Activated CD8-positive, alpha-beta T cell treated with anti-CD3 and anti-CD28 coated beads for 36 hours (primary cell): Measurements from ENCODE around the gene DPYD. TPM values are rescaled to one million over a fixed set of nuclear protein-coding genes. Genes with fewer than 3 reads are reported as not detected.

ENCODE experiments used
- ATAC-seq: fragments of 200-7000 bp; cut with Tn5 transposase; one replicate; pipeline ENCODE4 v1.10.0; 2021; ENCODE audit warnings: mild to moderate bottlenecking, moderate library complexity
- CTCF ChIA-PET: fragments of 350-600 bp; sonication (Branson Sonifier 250); formaldehyde crosslinking; loops from one replicate; lab custom pipeline; 2021; ENCODE audit warnings: antibody characterized with exemption; lab: Charles Lee
- POLR2A ChIA-PET: fragments of 350-600 bp; sonication (Branson Sonifier 250); formaldehyde crosslinking; loops from one replicate; lab custom pipeline; 2021; ENCODE audit warnings: antibody characterized with exemption; lab: Charles Lee
- DNase-seq: peaks from one replicate; pipeline ENCODE4 v3.0.0-alpha.2; 2020
- H3K27ac Mint-ChIP-seq: one replicate; pipeline ENCODE4 v1.8.0; 2021; ENCODE audit warnings: mild to moderate bottlenecking, mixed read lengths
- H3K27me3 Mint-ChIP-seq: one replicate; pipeline ENCODE4 v1.8.0; 2021; ENCODE audit warnings: mixed read lengths
- H3K36me3 Mint-ChIP-seq: one replicate; pipeline ENCODE4 v1.8.0; 2021; ENCODE audit warnings: low read depth, mixed read lengths
- H3K4me1 Mint-ChIP-seq: one replicate; pipeline ENCODE4 v1.8.0; 2021; ENCODE audit warnings: low read depth, mixed read lengths
- H3K4me3 Mint-ChIP-seq: one replicate; pipeline ENCODE4 v1.8.0; 2021; ENCODE audit warnings: mild to moderate bottlenecking, moderate library complexity, mixed read lengths
- H3K9me3 Mint-ChIP-seq: one replicate; pipeline ENCODE4 v1.8.0; 2021; ENCODE audit warnings: mixed read lengths
- intact Hi-C: fragments of 100-400 bp; cut with micrococcal nuclease; formaldehyde crosslinking; loops from one replicate; pipeline ENCODE4 v1.10.0; 2022
- total RNA-seq, 2 experiments: library from RNA; stranded (reverse); gene quantifications; one replicate each; pipeline ENCODE4 v1.2.3, GENCODE V29; 2021
- TF ChIP-seq, protein P1 (sequence below): fragments of 200-600 bp; IDR thresholded peaks from one replicate; pipeline ENCODE4 v1.8.0; 2022; ENCODE audit warnings: antibody characterized with exemption, mild to moderate bottlenecking

DPYD gene
- total RNA-seq, 2 experiments from 2014 or later = 10.7 to 10.8 TPM

DNA sequence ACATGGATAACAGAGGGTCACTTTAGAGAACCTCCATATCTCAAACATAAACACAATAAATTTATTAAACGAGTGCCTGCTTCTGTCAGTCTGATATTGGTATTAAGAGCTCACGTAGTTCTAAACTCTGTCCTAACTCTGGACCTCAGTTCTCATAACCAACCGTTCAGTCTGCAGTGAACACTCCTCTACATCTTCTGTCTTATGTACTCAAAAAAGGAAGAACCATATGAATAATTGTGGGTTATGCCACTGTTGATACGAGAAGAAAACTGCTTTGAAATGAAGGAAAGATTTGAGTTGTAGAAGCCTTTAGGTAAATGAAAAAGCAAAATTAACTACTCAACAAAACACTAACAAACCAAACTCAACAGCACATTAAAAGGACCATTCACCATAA is 53.7 kb downstream of the DPYD start:
- ATAC-seq (no peak), DNase-seq (no peak)
- Mint-ChIP-seq H3K4me1 (peaks cover 29% of the 10 kb centered on the region), H3K36me3 (peaks cover 17% of the 10 kb centered on the region), H3K4me3 (no peak overlapping the region), H3K27ac (no peak overlapping the region), H3K27me3 (no peaks in the 10 kb centered on the region), H3K9me3 (peaks cover 10% of the 10 kb centered on the region)
- TF ChIP-seq, protein P1, sequence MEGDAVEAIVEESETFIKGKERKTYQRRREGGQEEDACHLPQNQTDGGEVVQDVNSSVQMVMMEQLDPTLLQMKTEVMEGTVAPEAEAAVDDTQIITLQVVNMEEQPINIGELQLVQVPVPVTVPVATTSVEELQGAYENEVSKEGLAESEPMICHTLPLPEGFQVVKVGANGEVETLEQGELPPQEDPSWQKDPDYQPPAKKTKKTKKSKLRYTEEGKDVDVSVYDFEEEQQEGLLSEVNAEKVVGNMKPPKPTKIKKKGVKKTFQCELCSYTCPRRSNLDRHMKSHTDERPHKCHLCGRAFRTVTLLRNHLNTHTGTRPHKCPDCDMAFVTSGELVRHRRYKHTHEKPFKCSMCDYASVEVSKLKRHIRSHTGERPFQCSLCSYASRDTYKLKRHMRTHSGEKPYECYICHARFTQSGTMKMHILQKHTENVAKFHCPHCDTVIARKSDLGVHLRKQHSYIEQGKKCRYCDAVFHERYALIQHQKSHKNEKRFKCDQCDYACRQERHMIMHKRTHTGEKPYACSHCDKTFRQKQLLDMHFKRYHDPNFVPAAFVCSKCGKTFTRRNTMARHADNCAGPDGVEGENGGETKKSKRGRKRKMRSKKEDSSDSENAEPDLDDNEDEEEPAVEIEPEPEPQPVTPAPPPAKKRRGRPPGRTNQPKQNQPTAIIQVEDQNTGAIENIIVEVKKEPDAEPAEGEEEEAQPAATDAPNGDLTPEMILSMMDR = no peak
- ChIA-PET CTCF (no interaction called here), POLR2A (no interaction called here)
- intact Hi-C loops = no loop called here

DNA sequence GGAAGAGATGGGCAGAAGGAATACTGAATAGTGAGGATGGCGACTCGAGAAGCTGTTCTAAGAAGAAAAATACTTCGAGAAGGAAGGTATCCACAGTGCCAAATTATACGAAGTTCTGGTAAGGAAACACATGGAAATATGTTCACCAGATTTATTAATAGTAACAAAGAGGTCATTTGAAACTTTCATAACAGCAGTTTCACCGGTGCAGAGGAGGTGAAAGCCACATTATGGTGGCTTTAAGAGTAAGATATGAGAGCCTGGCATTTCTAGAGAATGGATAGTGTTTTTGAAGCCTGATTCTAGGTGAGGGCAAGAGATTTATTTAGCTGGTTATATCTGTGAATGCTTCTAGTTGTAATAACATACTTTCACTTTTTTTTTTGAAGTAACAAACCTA is 56.2 kb downstream of the DPYD start:
- H3K27ac Mint-ChIP-seq = peak overlapping the region; percentile 51

DNA sequence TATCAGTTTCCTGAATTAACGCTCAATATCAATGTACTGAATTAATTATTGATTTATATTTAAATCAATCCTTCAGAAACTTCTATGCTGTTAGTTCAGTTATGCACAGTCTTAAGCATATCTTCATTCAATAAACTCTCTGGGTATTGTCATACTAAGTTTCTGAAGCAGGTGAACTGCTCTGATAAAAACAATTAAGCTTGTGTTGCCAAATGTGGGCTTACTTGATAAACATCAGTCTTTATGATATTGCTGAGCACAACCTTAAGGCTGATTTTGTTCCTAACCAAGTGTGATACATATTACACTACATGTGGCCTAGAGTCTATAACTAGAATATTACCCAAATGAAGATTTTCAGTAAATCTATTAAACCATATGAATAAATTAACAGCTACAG is 67.6 kb downstream of the DPYD start:
- Mint-ChIP-seq H3K27me3 (no peaks in the 10 kb centered on the region), H3K36me3 (peaks cover 4% of the 10 kb centered on the region), H3K4me1 (peaks cover 16% of the 10 kb centered on the region), H3K4me3 (no peak overlapping the region), H3K9me3 (no peaks in the 10 kb centered on the region), H3K27ac (no peak overlapping the region)
- ATAC-seq = no peak
- ChIA-PET POLR2A (no interaction called here), CTCF (no interaction called here)
- TF ChIP-seq, protein P1 = no peak
- intact Hi-C loops = no loop called here
- DNase-seq = no peak

More for the DNA sequence above, 56.2 kb downstream of the DPYD start:
- TF ChIP-seq, protein P1 = no peak
- ATAC-seq = peak; percentile 51
- H3K4me3 Mint-ChIP-seq = no peak overlapping the region
- H3K4me1 Mint-ChIP-seq = peaks cover 27% of the 10 kb centered on the region
- peaks cover 15% of the 10 kb centered on the region for H3K36me3 Mint-ChIP-seq
- ChIA-PET CTCF (interaction anchor here (1.1 kb wide), 1 partner anchor 22 kb away, joined by 3 read pairs; no protein-coding TSS in a partner anchor), POLR2A (no interaction called here)
- DNase-seq = no peak
- intact Hi-C loops = no loop called here
- H3K27me3 Mint-ChIP-seq = no peaks in the 10 kb centered on the region
- H3K9me3 Mint-ChIP-seq = peaks cover 10% of the 10 kb centered on the region

DNA sequence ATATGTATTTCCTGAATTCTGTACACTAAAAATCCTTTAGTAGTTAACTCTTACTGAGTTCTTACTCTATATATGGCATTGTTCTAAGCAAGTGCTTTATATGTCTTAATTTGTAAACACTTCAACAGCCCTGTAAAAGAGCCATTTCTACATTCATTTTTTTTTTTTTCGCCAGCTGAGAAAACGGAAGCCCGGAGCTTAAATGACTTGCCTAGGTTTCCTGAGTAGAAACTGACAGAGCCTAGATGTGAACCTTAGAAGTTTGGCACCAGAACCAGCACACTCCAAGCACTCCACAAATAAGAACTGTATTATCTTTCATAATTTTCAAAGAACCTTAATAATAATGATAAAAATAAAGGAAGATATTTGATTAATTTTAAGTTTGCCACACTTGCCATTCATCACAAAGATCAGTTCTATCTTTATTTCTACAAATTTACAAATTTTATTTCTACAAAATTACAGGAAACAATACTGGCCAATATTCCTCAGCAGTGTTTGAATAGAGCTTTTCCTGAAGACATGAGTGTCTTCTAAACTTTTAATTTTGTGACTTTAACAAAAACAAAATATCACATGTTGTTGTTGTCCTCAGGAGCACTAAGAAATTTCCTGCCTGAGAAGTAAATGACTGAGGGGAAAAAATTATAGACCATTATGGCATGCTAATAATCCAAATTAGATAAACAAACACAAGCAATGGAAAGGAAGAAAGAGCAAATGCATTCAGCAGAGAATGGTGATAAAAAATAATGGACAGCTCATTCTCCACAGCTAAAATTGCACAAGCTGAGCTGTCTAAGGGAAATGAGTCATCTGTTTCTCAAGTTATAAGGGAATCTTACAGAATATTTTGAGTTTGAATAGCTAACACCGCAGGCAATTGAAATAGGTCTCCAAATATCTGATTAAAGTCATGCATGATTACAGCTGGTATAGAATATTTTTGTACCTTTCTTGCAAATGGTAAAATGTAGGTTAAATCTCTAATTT is 71.2 kb downstream of the DPYD start:
- ATAC-seq (peak; percentile 68), DNase-seq (no peak)
- peak overlapping the region; percentile 44 for H3K27ac Mint-ChIP-seq
- peaks cover 16% of the 10 kb centered on the region for H3K4me1 Mint-ChIP-seq
- TF ChIP-seq, protein P1 = no peak
- intact Hi-C loops = no loop called here
- ChIA-PET POLR2A (no interaction called here), CTCF (interaction anchor here (1.0 kb wide), 1 partner anchor 70 kb away, joined by 3 read pairs; no protein-coding TSS in a partner anchor)
- peaks cover 5% of the 10 kb centered on the region for H3K36me3 Mint-ChIP-seq
- H3K4me3 Mint-ChIP-seq = peak overlapping the region; percentile 51
- H3K27me3 Mint-ChIP-seq = no peaks in the 10 kb centered on the region
- no peaks in the 10 kb centered on the region for H3K9me3 Mint-ChIP-seq

DNA sequence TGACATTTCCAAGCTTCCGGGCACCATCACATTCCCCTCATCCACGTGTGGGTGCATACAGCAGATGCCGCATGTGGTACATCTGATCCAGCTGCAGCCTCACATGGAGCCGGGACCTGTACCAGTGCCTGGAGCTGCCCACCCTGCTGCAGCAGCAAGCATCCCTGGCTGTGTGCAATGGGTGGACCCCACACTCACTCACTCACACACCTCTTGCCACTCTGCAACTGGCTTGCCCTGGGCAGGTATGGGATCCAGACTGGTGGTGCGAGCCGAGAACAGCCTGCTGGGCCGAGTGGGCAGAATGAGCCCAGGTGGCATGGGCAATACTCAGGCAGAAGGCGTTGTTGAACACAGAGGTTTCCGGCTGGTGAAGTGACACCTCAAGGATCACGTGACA is 75.0 kb downstream of the DPYD start:
- Mint-ChIP-seq H3K27me3 (no peaks in the 10 kb centered on the region), H3K27ac (no peak overlapping the region), H3K4me3 (no peak overlapping the region), H3K9me3 (no peaks in the 10 kb centered on the region), H3K4me1 (peaks cover 13% of the 10 kb centered on the region), H3K36me3 (peaks cover 5% of the 10 kb centered on the region)
- no peak for DNase-seq
- intact Hi-C loops = no loop called here
- ChIA-PET POLR2A (no interaction called here), CTCF (interaction anchor here (0.6 to 1.2 kb wide), 2 partner anchors 29 to 197 kb away, joined by 3 read pairs; no protein-coding TSS in a partner anchor)
- no peak for ATAC-seq
- TF ChIP-seq, protein P1 = no peak
